OCI-LY1 (cell line): Measurements from ENCODE around the gene FSTL5.

ENCODE experiments used
- CTCF ChIP-seq: fragments of 200-600 bp; sonication (generic), shearing (Covaris generic); IDR thresholded peaks from 2 replicates; pipeline ENCODE4 v1.5.1; 2017; ENCODE audit warnings: mild to moderate bottlenecking, antibody characterized with exemption, low read length, moderate library complexity, mixed read lengths
- EZH2 ChIP-seq: fragments of 200-600 bp; sonication (generic), shearing (Covaris generic); IDR thresholded peaks from 2 replicates; pipeline ENCODE4 v1.8.0; 2017; ENCODE audit warnings: borderline replicate concordance, mixed run types, mild to moderate bottlenecking, antibody characterized with exemption, low read length, moderate library complexity, mixed read lengths

DNA sequence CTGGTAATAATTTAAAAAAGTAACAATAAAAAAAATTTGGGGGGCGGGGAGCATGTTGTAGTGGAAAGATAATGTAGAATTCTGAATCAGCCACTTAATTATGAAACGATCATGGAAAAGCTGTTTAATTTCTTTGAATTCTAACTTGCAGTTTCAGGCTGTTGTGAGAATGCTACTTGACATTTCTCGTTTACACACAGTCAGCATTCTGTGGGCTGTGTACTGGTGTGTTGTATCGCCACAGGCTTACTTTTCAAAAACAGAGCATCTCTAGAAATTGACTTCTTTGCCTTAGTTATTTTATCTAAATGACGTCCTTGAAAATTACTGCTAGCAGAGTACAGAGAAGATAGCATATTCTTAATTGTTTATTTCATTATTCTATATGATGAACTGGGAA is 350.4 kb downstream of the FSTL5 start:
- TF ChIP-seq CTCF (no peak), EZH2 (no peak)
